Heart left ventricle (tissue), 13 donors: ENCODE measurements around the gene ZNF846.

ENCODE experiments used
- CTCF ChIP-seq, 12 donors: fragments of 200-600 bp; sonication (generic) in 4 of 12; IDR thresholded peaks; one replicate each; pipeline versions ENCODE4 v1.5.0 to v1.8.0; 2018 to 2022; ENCODE audit warnings: antibody characterized with exemption in 12 of 12, mild to moderate bottlenecking in 5 of 12
- POLR2A ChIP-seq, 2 donors: fragments of 450-650 bp; IDR thresholded peaks; one replicate each; pipeline ENCODE4 v1.6.1; 2017; ENCODE audit warnings: antibody characterized with exemption in 2 of 2, mild to moderate bottlenecking in 2 of 2, moderate library complexity in 2 of 2
- donor health status: ischemic (EF 13 %, LVEDD 7.1; RV severe dilation, severe dysfunction).
- donor health status: DM: no; HTN: yes; CAD: no.
- donor health status: DM: no; HTN: no; CAD: no.
- donor health status: ischemic (EF 25% LVEDD 6.9; RV normal size, moderate dysfunction).
- donor health status: ischemic (EF 25% LVEDD 5.7; RV mildly dilated, moderate dysfunction).
- donor health status: ischemic (EF 35%, LVEDD 5.7; RV mildly dilated, moderate dysfunction).
- donor health status: nonischemic (EF 11% LVEDD 7.7; RV severe dilation, severe dysfunction).
- donor health status: DM: yes; HTN: yes; CAD: no.
- donor health status: PGD.
- donor health status: ischemic (EF 29% LVEDD 5.4; RV normal size, mild dysfunction).
- donor health status: nonischemic (EF 23%, LVEDD 6.1; RV moderate dilation, normal function).

GRCh38 chr19:9785367-9786331, 17.1 kb upstream of the ZNF846 start:
- peak in 1 of 2 donors; percentile 87 for TF ChIP-seq POLR2A (IDR thresholded peaks at IDR 0.05)
- no peak for TF ChIP-seq CTCF (IDR thresholded peaks at IDR 0.05)
